Osteocyte (in vitro differentiated cells): ENCODE data around the gene CLIP2. TPM values are rescaled to one million over a fixed set of nuclear protein-coding genes. Genes with fewer than 3 reads are reported as not detected.

Experiments
- DNase-seq: peaks from one replicate; pipeline ENCODE4 v3.0.0; 2021; ENCODE audit warnings: mixed read lengths; ENCODE audit not compliant: unreplicated experiment; ENCODE audit errors: extremely low spot score
- H3K27ac Mint-ChIP-seq: one replicate; pipeline ENCODE4 v1.8.0; 2021; ENCODE audit warnings: mild to moderate bottlenecking, mixed read lengths; ENCODE audit not compliant: unreplicated experiment
- H3K27me3 Mint-ChIP-seq: one replicate; pipeline ENCODE4 v1.8.0; 2021; ENCODE audit warnings: mixed read lengths; ENCODE audit not compliant: unreplicated experiment
- H3K36me3 Mint-ChIP-seq: one replicate; pipeline ENCODE4 v1.8.0; 2021; ENCODE audit warnings: mixed read lengths; ENCODE audit not compliant: unreplicated experiment
- H3K4me1 Mint-ChIP-seq: one replicate; pipeline ENCODE4 v1.8.0; 2021; ENCODE audit warnings: mixed read lengths; ENCODE audit not compliant: unreplicated experiment
- H3K4me3 Mint-ChIP-seq: one replicate; pipeline ENCODE4 v1.8.0; 2021; ENCODE audit warnings: mild to moderate bottlenecking, moderate library complexity, mixed read lengths; ENCODE audit not compliant: unreplicated experiment
- H3K9me3 Mint-ChIP-seq: one replicate; pipeline ENCODE4 v1.8.0; 2021; ENCODE audit warnings: mixed read lengths; ENCODE audit not compliant: unreplicated experiment
- total RNA-seq: library from RNA; stranded (reverse); gene quantifications from 2 replicates; pipeline ENCODE4 v1.2.1, GENCODE V29; 2021
- TF ChIP-seq, protein P1 (sequence below): fragments of 200-600 bp; sonication (generic); IDR thresholded peaks from 2 replicates; pipeline ENCODE4 v1.5.0; 2021; ENCODE audit warnings: antibody characterized with exemption, mild to moderate bottlenecking, moderate library complexity

Gene CLIP2
- total RNA-seq, 1 donor from 2014 or later: 40.7 TPM

DNA sequence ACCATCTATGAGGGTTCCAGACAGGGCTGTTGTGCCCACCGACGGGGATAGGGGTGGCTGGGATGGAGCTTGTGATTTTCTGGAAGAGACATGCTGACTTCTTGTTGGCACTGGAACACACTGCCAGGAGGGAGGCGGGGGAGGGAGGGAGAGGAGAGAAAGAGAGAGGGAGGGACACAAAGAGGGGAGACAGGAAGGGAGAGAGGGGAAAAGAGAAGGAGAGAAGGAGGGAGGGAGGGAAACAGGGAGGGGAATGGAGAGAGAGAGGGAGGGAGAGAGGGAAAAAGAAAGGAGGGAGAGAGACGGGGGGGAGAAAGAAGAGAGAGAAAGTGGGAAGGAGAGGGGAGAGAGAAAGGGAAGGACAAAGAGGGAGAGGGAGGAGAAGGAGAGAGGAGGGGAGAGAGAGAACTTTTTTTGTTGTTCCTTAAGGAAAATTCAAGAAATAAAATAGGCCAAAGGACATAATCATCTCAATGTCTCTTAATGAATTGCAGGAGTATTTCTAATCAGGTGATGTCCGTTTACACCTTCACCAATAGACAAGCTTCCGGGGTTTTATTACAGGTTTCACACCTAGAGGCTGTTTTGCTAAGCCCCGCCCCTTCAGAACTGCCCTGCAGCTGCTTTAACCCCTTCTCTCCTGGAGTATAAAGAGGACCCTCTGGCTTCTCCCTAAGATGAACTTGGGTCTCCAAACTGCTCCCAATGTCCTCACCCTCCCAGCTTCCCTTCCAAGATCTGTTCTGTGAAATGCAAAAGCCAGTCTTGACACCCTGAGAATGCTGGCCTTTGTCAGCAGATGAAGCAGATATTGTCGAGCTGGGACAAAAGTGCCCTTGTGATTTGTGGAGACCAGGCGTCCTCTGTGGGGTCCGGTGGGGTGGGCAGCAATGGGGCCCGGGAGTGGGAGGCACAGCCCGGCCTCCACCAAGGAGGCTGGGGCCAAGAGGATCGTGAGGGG is 82.5 kb downstream of the CLIP2 start:
- H3K9me3 Mint-ChIP-seq: no peaks in the 10 kb centered on the region
- H3K4me3 Mint-ChIP-seq: no peak overlapping the region
- TF ChIP-seq, protein P1, sequence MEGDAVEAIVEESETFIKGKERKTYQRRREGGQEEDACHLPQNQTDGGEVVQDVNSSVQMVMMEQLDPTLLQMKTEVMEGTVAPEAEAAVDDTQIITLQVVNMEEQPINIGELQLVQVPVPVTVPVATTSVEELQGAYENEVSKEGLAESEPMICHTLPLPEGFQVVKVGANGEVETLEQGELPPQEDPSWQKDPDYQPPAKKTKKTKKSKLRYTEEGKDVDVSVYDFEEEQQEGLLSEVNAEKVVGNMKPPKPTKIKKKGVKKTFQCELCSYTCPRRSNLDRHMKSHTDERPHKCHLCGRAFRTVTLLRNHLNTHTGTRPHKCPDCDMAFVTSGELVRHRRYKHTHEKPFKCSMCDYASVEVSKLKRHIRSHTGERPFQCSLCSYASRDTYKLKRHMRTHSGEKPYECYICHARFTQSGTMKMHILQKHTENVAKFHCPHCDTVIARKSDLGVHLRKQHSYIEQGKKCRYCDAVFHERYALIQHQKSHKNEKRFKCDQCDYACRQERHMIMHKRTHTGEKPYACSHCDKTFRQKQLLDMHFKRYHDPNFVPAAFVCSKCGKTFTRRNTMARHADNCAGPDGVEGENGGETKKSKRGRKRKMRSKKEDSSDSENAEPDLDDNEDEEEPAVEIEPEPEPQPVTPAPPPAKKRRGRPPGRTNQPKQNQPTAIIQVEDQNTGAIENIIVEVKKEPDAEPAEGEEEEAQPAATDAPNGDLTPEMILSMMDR: no peak
- H3K4me1 Mint-ChIP-seq: peaks cover 9% of the 10 kb centered on the region
- H3K27me3 Mint-ChIP-seq: no peaks in the 10 kb centered on the region
- no peak overlapping the region for H3K27ac Mint-ChIP-seq
- DNase-seq: no peak
- peaks cover 8% of the 10 kb centered on the region for H3K36me3 Mint-ChIP-seq

- Mint-ChIP-seq H3K4me3 (no peak overlapping the region), H3K27me3 (no peaks in the 10 kb centered on the region), H3K27ac (no peak overlapping the region), H3K36me3 (peaks cover 12% of the 10 kb centered on the region), H3K9me3 (no peaks in the 10 kb centered on the region), H3K4me1 (peaks cover 9% of the 10 kb centered on the region)
- TF ChIP-seq, protein P1: no peak
- no peak for DNase-seq
These were observed 83.4 kb downstream of the CLIP2 start for GRCh38 chr7:74372511-74373111.

DNA sequence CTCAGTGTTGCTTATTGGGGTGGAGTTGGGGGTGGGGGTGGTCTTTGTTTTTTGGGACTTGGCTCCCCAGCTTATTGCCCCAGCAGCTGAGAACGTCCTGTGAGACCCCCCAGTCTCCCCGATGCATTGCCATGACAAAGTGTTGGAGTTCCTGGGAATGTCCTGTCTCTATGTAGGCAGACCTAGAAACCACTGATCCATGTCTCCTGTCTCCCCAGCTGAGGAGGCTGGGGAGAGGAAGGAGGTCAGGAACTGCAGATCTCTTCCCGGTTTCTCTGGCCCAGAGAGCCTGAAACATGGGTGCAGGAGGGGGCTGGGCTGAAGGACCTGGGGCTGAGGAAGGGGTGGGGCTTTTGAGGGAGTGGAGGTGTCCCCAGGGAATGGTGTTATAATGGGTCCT is 84.3 kb downstream of the CLIP2 start:
- Mint-ChIP-seq H3K9me3 (no peaks in the 10 kb centered on the region), H3K27ac (no peak overlapping the region), H3K4me1 (peaks cover 9% of the 10 kb centered on the region), H3K4me3 (no peak overlapping the region), H3K36me3 (peaks cover 10% of the 10 kb centered on the region), H3K27me3 (no peaks in the 10 kb centered on the region)
- TF ChIP-seq, protein P1: no peak
- no peak for DNase-seq

GRCh38 chr7:74375726-74376220 is 86.6 kb downstream of the CLIP2 start:
- no peak overlapping the region for H3K4me3 Mint-ChIP-seq
- peaks cover 9% of the 10 kb centered on the region for H3K4me1 Mint-ChIP-seq
- TF ChIP-seq, protein P1: no peak
- no peaks in the 10 kb centered on the region for H3K27me3 Mint-ChIP-seq
- DNase-seq: no peak
- H3K27ac Mint-ChIP-seq: no peak overlapping the region
- H3K9me3 Mint-ChIP-seq: no peaks in the 10 kb centered on the region
- peaks cover 8% of the 10 kb centered on the region for H3K36me3 Mint-ChIP-seq
